Ectodermal cell (in vitro differentiated cells): ENCODE results near the gene TAAR9.

Source experiments
- H3K27ac ChIP-seq: 2 replicates; pipeline ENCODE4 v1.7.0; 2013; ENCODE audit warnings: mild to moderate bottlenecking, low read depth, low read length; ENCODE audit not compliant: insufficient read depth, poor library complexity, severe bottlenecking
- H3K27me3 ChIP-seq: 2 replicates; pipeline ENCODE4 v1.7.0; 2013; ENCODE audit warnings: mild to moderate bottlenecking, low read length; ENCODE audit not compliant: insufficient read depth, control insufficient read depth, poor library complexity, severe bottlenecking
- H3K36me3 ChIP-seq: one replicate; pipeline ENCODE4 v1.7.0; 2013; ENCODE audit warnings: low read length; ENCODE audit not compliant: control insufficient read depth, insufficient read depth
- H3K4me1 ChIP-seq: one replicate; pipeline ENCODE4 v1.7.0; 2013; ENCODE audit warnings: low read length; ENCODE audit not compliant: control insufficient read depth, insufficient read depth
- H3K4me3 ChIP-seq: 2 replicates; pipeline ENCODE4 v1.7.0; 2013; ENCODE audit warnings: low read depth, low read length, control low read depth; ENCODE audit not compliant: insufficient read depth
- H3K9me3 ChIP-seq: 2 replicates; pipeline ENCODE4 v1.7.0; 2013; ENCODE audit warnings: mild to moderate bottlenecking, low read length, moderate library complexity; ENCODE audit not compliant: control insufficient read depth
- WGBS, 2 experiments: methylation state at CpG; one replicate each; pipeline ENCODE4 v1.1.7; 2013; ENCODE audit warnings: missing lambda C conversion rate in 2 of 2; 5-methylcytosine and 5-hydroxymethylcytosine counted together

The TAAR9 gene

GRCh38 chr6:132499757-132500156 lies 38.3 kb upstream of the TAAR9 start:
- 91 to 95% methylated on average over 4 of the region's 4 CpGs for WGBS, 2 experiments
- peaks cover 4% of the 10 kb centered on the region for H3K36me3 ChIP-seq

GRCh38 chr6:132504757-132505156 lies 33.3 kb upstream of the TAAR9 start:
- Histone ChIP-seq H3K4me1 (no peaks in the 10 kb centered on the region), H3K36me3 (peaks cover 4% of the 10 kb centered on the region), H3K27me3 (no peaks in the 10 kb centered on the region), H3K4me3 (no peak overlapping the region), H3K9me3 (no peaks in the 10 kb centered on the region), H3K27ac (no peak overlapping the region)
- 79 to 89% methylated on average over 3 to 4 of the region's 5 CpGs for WGBS, 2 experiments

More at GRCh38 chr6:132499757-132500156, 38.3 kb upstream of the TAAR9 start:
- H3K27me3 ChIP-seq: no peaks in the 10 kb centered on the region
- H3K9me3 ChIP-seq: no peaks in the 10 kb centered on the region
- no peak overlapping the region for H3K27ac ChIP-seq
- no peak overlapping the region for H3K4me3 ChIP-seq
- H3K4me1 ChIP-seq: no peaks in the 10 kb centered on the region

- H3K27ac ChIP-seq: no peak overlapping the region
- H3K4me1 ChIP-seq: no peaks in the 10 kb centered on the region
- no peaks in the 10 kb centered on the region for H3K9me3 ChIP-seq
- H3K36me3 ChIP-seq: peaks cover 4% of the 10 kb centered on the region
- H3K4me3 ChIP-seq: no peak overlapping the region
- 88 to 93% methylated on average over 1 of the region's 1 CpG for WGBS, 2 experiments
- no peaks in the 10 kb centered on the region for H3K27me3 ChIP-seq
Observed at GRCh38 chr6:132505158-132505557, 32.9 kb upstream of the TAAR9 start.

GRCh38 chr6:132506461-132506860 lies 31.6 kb upstream of the TAAR9 start:
- H3K9me3 ChIP-seq: no peaks in the 10 kb centered on the region
- H3K27me3 ChIP-seq: no peaks in the 10 kb centered on the region
- WGBS, 2 experiments: 86 to 87% methylated on average over 2 of the region's 2 CpGs
- no peak overlapping the region for H3K4me3 ChIP-seq
- no peak overlapping the region for H3K27ac ChIP-seq
- peaks cover 4% of the 10 kb centered on the region for H3K36me3 ChIP-seq
- no peaks in the 10 kb centered on the region for H3K4me1 ChIP-seq

- Histone ChIP-seq H3K27me3 (no peaks in the 10 kb centered on the region), H3K36me3 (no peaks in the 10 kb centered on the region), H3K4me1 (no peaks in the 10 kb centered on the region), H3K27ac (no peak overlapping the region), H3K4me3 (no peak overlapping the region), H3K9me3 (no peaks in the 10 kb centered on the region)
- WGBS, 2 experiments: 93 to 95% methylated on average over 4 of the region's 5 CpGs
Observed at GRCh38 chr6:132506869-132507808, 30.9 kb upstream of the TAAR9 start.

GRCh38 chr6:132511210-132511830 lies 26.8 kb upstream of the TAAR9 start:
- H3K27ac ChIP-seq: no peak overlapping the region
- peak overlapping the region; percentile 51 for H3K4me3 ChIP-seq
- H3K9me3 ChIP-seq: no peaks in the 10 kb centered on the region
- no peaks in the 10 kb centered on the region for H3K4me1 ChIP-seq
- 82 to 88% methylated on average over 4 of the region's 4 CpGs for WGBS, 2 experiments
- H3K27me3 ChIP-seq: no peaks in the 10 kb centered on the region
- H3K36me3 ChIP-seq: no peaks in the 10 kb centered on the region

GRCh38 chr6:132511831-132512220 lies 26.3 kb upstream of the TAAR9 start:
- H3K27ac ChIP-seq: no peak overlapping the region
- no peaks in the 10 kb centered on the region for H3K4me1 ChIP-seq
- 58 to 62% methylated on average over 2 of the region's 2 CpGs for WGBS, 2 experiments

GRCh38 chr6:132512342-132512637 lies 25.8 kb upstream of the TAAR9 start:
- H3K36me3 ChIP-seq: no peaks in the 10 kb centered on the region
- 1 to 3% methylated on average over 3 to 6 of the region's 7 CpGs for WGBS, 2 experiments
- no peak overlapping the region for H3K27ac ChIP-seq

More at GRCh38 chr6:132511831-132512220, 26.3 kb upstream of the TAAR9 start:
- Histone ChIP-seq H3K9me3 (no peaks in the 10 kb centered on the region), H3K27me3 (no peaks in the 10 kb centered on the region), H3K4me3 (peak overlapping the region; percentile 51), H3K36me3 (no peaks in the 10 kb centered on the region)

GRCh38 chr6:132512638-132513632 lies 25.1 kb upstream of the TAAR9 start, which contains the start of gene STX7:
STX7 (minus strand) TSS chr6:132513116; CDS start chr6:132503530, 9,586 bp downstream.
- H3K9me3 ChIP-seq: no peaks in the 10 kb centered on the region
- WGBS, 2 experiments: 2% methylated on average over 67 of the region's 67 CpGs
- H3K27ac ChIP-seq: no peak within 1 kb of the TSS
- no peaks in the 10 kb centered on the region for H3K4me1 ChIP-seq
- peak within 1 kb of the TSS; percentile 51 for H3K4me3 ChIP-seq
- H3K36me3 ChIP-seq: no peaks in the 10 kb centered on the region
- H3K27me3 ChIP-seq: no peaks in the 10 kb centered on the region

More at GRCh38 chr6:132512342-132512637, 25.8 kb upstream of the TAAR9 start:
- Histone ChIP-seq H3K27me3 (no peaks in the 10 kb centered on the region), H3K9me3 (no peaks in the 10 kb centered on the region), H3K4me3 (peak overlapping the region; percentile 51), H3K4me1 (no peaks in the 10 kb centered on the region)
